Tibial nerve (tissue), 3 donors: ENCODE results near the gene C1QL2.

ENCODE experiments used
- POLR2A ChIP-seq, 2 donors: fragments of 450-650 bp; IDR thresholded peaks; one replicate each; pipeline ENCODE4 v1.6.1; 2017; ENCODE audit warnings: antibody characterized with exemption in 2 of 2, mild to moderate bottlenecking in 2 of 2, moderate library complexity in 2 of 2
- TF ChIP-seq, protein P1 (sequence below), 5 experiments: fragments of 200-600 bp in 3 of 5; fragments of 450-650 bp in 2 of 5; sonication (generic) in 3 of 5; IDR thresholded peaks; one replicate each; pipeline ENCODE4 v1.5.1; 2016 to 2019; ENCODE audit warnings: antibody characterized with exemption in 5 of 5, mild to moderate bottlenecking in 3 of 5, moderate library complexity in 2 of 5

DNA sequence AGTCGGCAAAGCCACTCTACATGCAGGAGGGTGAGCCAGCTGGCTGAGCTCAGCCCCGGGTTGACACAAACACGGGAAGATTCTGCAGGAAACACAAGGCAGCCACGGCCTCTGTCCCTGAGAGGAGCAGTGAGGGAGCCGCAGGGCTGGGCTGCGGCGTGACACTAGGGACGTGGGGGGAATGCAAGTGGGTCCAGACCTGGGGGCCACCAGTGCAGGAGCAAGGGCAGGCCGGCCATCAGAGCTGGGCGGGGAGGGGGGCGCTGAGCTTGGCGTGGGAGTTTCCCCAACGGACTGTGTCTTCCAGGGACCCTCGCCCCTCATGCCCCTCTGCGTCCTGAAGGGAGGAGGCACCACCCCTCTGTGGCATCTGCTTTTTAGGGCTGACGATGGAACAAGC lies 12.0 kb upstream of the C1QL2 start:
- TF ChIP-seq, protein P1, sequence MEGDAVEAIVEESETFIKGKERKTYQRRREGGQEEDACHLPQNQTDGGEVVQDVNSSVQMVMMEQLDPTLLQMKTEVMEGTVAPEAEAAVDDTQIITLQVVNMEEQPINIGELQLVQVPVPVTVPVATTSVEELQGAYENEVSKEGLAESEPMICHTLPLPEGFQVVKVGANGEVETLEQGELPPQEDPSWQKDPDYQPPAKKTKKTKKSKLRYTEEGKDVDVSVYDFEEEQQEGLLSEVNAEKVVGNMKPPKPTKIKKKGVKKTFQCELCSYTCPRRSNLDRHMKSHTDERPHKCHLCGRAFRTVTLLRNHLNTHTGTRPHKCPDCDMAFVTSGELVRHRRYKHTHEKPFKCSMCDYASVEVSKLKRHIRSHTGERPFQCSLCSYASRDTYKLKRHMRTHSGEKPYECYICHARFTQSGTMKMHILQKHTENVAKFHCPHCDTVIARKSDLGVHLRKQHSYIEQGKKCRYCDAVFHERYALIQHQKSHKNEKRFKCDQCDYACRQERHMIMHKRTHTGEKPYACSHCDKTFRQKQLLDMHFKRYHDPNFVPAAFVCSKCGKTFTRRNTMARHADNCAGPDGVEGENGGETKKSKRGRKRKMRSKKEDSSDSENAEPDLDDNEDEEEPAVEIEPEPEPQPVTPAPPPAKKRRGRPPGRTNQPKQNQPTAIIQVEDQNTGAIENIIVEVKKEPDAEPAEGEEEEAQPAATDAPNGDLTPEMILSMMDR (IDR thresholded peaks at IDR 0.05) = no peak
- no peak for TF ChIP-seq POLR2A (IDR thresholded peaks at IDR 0.05)
